COLO668 (cell line): ENCODE data around the gene TRMT61B.
A peak's percentile ranks its signal among the peaks of the same experiment; 100 is the strongest.

Experiments
- DNase-seq: peaks from one replicate; lab custom pipeline; 2025; ENCODE audit not compliant: unreplicated experiment; lab: John Stamatoyannopoulos, UW

TRMT61B gene

GRCh38 chr2:28868611-28869010 is 1.5 kb downstream of the TRMT61B start:
- DNase-seq = no peak

- no peak for DNase-seq
Observed at GRCh38 chr2:28855977-28856376, 14.1 kb downstream of the TRMT61B start.

- no peak for DNase-seq
Observed at GRCh38 chr2:28855193-28855592, 14.9 kb downstream of the TRMT61B start.

GRCh38 chr2:28842042-28842441 is 28.1 kb downstream of the TRMT61B start:
- no peak for DNase-seq

GRCh38 chr2:28838971-28839370 is 31.1 kb downstream of the TRMT61B start:
- DNase-seq = no peak

GRCh38 chr2:28835781-28836180 is 34.3 kb downstream of the TRMT61B start:
- no peak for DNase-seq

GRCh38 chr2:28833740-28834470 is 36.2 kb downstream of the TRMT61B start:
- DNase-seq = no peak

GRCh38 chr2:28828382-28828781 is 41.7 kb downstream of the TRMT61B start:
- no peak for DNase-seq

- no peak for DNase-seq
Observed at GRCh38 chr2:28824870-28825269, 45.2 kb downstream of the TRMT61B start.

- DNase-seq = no peak
Observed at GRCh38 chr2:28824207-28824606, 45.9 kb downstream of the TRMT61B start.

GRCh38 chr2:28822036-28822435 is 48.1 kb downstream of the TRMT61B start:
- DNase-seq = no peak

GRCh38 chr2:28821295-28821958 is 48.7 kb downstream of the TRMT61B start:
- DNase-seq = peak; percentile 58

- DNase-seq = no peak
Observed at GRCh38 chr2:28818053-28818452, 52.1 kb downstream of the TRMT61B start.

- DNase-seq = peak; percentile 83
Observed at GRCh38 chr2:28810384-28811285, 59.5 kb downstream of the TRMT61B start, which contains the start of gene SPDYA. TSS of gene SPDYA (plus strand) at chr2:28810834. CDS start at chr2:28816015, 5,181 bp downstream.

- no peak for DNase-seq
Observed at GRCh38 chr2:28809927-28810326, 60.2 kb downstream of the TRMT61B start.

- no peak for DNase-seq
Observed at GRCh38 chr2:28802975-28803429, 67.1 kb downstream of the TRMT61B start.

- DNase-seq = no peak
Observed at GRCh38 chr2:28801726-28802125, 68.4 kb downstream of the TRMT61B start.
